Posterior cingulate gyrus (tissue), 11 donors: ENCODE measurements around the gene MAN2A1.
A peak's percentile ranks its signal among the peaks of the same experiment; 100 is the strongest.

Experiments
- DNase-seq, 10 donors: peaks; one replicate each; pipeline versions ENCODE4 v3.0.0 to v3.0.0-alpha.2; 2020 to 2021; ENCODE audit warnings: mixed read lengths in 3 of 10
- intact Hi-C: fragments of 100-400 bp; cut with DNase I; formaldehyde crosslinking; loops from one replicate; pipeline ENCODE4 v1.15.1; 2023

The MAN2A1 gene

DNA sequence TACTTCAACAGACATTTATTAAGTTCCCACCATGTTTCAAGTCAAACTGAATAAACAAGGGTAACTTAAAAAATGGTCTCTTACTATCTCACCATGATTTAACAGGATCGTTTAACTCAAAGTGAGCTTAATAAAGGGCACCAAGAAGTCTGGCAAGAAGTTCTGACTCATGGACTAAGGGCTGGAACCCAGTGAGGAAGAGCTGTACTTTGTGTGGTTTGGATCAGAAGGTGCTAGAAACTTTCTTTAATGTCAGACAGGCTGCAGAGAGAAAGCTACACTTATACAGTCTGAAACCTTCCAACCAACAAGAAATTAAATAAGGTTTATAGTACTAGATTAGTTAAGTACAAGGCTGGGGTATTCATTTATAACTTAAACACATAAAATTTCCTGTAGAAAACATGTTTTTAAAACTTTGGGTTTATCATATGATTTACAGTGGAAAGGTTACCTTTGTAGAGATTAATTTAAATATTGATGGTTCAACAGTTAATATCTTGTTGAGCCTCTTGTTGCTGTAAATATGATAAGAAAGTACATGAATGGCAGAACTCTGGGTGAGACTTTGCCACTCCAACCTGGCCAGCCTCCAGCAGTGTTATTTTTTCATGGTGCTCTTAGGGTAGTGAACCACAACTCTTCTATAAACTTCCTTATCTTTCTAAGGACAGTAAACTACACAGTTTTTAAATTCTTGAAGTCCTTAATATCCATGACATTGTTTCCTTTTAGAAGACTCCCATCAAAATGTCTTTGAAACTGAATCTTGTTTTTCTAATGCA is 162.8 kb downstream of the MAN2A1 start:
- intact Hi-C loops, result no loop called here
- no peak for DNase-seq

DNA sequence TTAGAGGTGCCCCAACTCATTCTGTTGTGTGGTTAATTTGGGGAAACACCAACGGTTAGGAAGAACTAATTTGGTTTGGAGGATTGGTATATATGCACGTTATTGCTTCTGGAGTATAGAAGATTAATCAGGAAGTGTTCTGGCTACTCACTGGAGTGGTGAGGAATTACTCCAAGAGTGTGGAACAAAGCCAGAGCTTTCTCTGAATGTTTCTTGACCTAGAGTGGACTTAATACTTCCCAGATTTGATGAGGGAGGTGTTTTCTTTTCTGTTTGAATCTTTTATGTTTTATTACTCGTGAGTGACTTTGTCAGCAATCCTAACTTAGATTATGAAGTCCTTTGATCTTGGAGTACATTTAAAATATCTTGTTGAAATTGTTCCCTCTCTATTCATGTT is 163.7 kb downstream of the MAN2A1 start:
- no peak for DNase-seq
- intact Hi-C loops, result no loop called here

DNA sequence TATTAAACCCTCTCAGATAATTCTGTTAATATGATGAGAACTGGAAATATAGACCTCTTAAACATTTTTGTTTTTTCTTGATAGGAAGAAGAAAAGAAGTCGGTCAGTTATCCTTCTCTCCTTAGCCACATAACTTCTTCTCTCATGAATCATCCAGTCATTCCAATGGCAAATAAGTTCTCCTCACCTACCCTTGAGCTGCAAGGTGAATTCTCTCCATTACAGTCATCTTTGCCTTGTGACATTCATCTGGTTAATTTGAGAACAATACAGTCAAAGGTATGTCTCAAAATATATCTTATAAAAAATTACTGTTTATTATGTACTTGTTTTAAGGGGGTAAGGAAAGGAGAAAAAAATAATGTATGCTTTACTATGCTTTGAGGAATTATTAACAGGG is 165.3 kb downstream of the MAN2A1 start:
- no peak for DNase-seq
- intact Hi-C loops, result no loop called here

DNA sequence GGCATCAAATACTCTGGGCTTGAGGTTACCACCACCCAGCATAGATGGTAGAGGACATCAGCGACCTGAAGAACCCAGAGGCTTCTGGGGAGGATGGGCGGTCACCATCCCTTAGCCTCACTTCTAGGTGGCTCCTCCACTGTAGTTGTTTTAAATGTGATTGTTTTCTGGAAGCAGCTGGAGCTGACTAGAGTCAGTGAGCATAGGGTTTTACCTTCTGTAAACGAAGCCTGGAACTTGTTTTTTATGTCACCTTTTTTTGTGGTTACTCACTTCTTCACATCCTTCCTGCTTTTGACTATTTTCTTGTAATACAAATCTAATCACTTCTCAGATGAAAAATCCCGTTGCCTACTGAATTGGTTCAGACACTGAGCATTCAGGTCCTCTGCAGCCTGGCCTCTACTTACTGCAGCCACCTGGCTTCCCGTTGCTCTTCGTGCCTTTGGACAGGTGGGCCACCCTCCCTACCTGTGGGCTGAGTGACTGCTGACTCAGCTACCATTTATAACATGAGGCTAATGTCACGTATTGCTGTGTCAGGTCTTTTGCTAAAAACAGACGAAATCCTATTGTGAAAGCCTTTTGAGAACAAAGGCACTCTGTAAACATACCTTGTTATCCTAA is 167.8 kb downstream of the MAN2A1 start:
- intact Hi-C loops, result no loop called here
- no peak for DNase-seq

DNA sequence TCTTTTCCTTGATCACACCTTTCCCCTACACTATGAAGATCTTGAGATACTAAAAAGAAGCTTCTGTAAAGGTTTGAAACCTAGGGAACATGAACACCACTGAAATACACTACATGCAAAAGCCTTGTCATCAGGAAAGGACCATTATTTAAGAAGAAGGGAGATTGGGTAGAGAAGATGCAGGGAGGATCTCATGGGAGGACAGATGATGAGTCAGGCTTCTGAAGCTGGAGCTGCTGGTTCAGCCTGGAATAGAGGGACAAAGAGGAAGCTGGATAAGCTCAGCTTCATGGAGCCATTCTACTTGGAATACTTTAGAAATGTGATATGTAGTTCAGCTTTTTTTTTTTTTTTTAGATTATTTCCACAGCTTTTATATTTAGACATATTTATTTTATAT is 169.8 kb downstream of the MAN2A1 start:
- DNase-seq, result no peak
- intact Hi-C loops, result no loop called here

DNA sequence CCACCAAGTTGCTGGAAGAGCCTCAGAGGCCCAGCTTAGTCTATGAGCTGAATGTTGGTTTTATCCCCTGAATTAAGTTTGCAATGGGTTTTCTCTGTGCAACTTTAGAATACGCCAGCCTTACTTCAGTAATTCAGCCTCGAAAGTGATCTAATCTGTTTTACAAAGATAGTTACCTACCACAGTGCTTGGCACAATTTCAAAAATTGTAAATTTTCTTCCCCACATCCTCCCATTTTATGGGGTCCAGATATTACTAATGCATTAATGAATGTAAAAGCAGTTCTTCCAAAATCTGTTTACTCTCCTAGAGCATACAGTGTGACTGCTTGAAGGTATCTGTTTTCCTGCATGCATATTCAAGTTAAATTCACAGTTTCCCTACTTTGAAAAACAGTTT is 172.6 kb downstream of the MAN2A1 start:
- DNase-seq, result no peak
- intact Hi-C loops, result no loop called here

DNA sequence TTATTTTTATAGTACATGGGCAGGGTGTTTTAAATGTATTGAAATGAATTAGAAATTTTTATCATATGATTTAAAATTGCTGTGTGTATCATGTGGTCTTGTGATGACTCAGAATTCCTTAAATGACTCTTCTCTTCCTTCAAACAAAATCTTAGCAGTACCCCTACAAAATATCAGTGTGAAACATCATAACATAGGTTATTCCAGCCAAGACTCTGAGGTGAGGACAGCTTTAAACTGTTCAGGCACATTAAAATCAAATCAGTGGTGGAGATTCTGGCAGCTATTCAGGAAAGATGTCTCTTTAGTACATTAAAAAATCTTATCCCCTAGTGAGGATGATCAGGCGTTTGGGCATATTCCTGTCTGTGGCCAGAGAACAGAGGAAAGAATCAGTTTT is 174.0 kb downstream of the MAN2A1 start:
- DNase-seq, result no peak
- intact Hi-C loops, result no loop called here

DNA sequence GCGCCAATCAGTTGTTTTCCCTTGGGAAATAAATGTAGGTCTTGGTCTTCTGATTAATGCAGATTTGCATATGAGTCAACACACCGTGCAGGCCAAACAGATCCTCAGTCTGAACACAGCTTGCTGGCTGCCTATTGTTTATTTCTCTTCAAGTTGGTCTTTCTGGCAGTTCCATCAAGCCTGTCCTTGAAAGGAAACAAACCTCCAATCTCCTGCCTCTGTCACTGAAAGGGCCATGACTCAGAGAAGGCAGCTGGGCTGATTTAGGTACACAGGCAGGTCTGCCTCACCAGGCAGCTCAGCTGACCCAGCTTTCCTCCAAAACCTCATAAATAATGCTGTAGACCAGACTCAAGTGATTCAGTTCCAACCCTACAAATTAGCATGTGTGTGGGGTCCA is 175.9 kb downstream of the MAN2A1 start:
- peak in 2 of 10 donors; percentile 38 to 83 for DNase-seq
- intact Hi-C loops, result no loop called here

DNA sequence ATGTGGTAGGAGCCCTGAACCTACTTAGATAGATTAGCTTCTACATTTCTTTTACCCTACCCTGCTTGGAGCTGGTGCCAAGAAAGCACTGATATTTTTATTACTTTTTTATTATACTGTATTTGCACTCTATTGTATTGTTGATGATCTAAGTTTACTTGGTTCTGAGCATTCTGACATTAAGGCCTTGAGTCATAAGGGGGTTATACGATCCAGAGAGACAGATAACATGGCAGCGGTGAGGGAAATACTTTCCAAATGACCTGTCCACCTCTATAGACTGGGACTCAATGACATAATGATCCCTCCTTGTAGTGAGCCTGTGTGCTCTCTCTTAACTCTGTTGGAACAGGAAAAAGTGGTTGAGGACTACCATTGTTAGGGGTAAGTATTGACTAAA is 176.3 kb downstream of the MAN2A1 start:
- intact Hi-C loops, result no loop called here

DNA sequence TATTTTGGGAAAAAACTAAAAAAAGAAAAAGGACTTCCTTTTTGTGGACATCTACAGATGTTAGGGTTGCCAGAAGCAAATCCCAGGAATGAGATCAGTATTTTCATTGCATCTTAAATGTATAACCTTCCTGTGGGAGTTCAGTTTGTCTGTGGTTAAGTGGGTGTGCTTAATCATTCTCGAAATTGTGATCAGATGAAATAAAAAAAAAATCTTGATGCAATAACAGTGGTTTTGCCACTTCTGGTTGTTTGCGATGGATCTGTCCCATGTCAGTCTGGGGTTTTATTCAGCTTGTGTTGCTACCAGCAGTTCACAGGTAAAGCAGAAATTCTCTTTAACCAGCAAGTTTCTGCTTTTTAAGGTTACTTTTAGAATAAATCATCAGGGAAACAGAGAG is 179.0 kb downstream of the MAN2A1 start:
- intact Hi-C loops, result no loop called here
- DNase-seq, result no peak

More for the DNA sequence above, 176.3 kb downstream of the MAN2A1 start:
- no peak for DNase-seq

DNA sequence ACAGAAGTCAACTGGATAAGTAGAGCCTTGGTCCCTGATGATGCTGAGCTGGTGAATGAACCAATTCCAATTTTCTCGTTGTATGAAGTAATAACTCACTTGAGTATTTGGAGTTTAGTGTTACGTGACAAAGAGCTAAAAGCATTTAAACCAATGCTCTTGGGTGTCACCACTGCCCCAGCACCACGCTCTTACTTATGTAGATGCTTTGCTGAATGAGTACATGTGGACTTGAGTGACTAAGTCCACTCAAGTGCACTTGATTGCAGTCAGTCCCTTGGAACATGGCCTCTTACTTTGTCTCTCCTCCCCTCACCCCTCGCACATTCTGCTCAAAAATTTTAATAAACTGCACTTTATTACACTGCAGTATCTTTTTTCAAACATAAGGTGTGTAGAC is 184.0 kb downstream of the MAN2A1 start:
- intact Hi-C loops, result no loop called here
- no peak for DNase-seq

DNA sequence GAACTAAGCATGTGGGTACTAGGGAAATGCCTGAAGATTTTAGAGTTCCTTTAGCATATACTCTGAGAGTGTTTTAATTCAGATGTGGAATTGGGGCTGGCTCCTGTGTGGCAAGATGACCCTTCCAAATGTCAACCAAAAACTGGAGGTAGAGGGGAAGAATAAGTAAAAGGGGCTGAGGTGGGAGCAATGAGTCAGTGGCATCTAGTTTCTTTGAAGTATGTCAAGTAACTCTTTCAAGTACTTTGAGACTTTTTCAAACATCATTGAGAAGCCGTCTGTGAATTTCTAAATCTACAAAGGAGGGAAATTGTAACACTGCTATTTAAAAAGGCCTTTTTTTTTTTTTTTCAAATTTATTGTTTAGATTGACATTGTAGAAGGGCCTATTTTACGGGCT is 184.4 kb downstream of the MAN2A1 start:
- no peak for DNase-seq
- intact Hi-C loops, result no loop called here

DNA sequence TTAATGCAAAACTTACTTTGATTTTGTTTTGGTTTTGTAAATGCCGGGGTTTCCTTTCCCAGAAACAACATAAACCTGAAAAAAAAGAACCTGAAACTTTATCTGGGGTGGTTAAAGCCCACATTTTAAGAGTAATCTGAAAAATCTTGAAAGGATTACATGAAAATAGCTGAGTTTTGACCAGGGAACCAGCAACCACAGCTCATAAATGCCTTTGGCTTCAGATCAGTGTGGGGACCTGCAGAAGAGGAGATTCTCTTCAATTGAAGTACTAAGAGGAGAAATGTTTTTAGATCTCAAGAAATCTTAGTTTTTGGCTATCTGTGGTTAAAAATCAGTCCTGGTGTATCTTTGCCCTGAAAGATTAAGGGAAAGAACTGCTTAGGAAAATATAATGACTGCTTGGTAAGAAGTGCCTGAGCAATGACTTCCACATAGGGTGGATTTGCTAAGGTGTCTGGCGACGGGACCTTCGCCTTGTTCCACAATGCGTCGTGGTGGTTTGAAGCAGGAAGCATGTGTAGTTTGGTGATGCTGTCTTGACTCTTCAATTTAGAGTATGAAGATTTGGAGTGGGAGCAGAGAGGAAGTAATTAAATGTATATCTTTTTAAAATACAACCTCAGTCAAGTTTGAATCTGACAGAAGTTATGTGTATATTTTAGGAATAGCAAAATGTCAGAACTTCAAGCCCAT is 186.5 kb downstream of the MAN2A1 start:
- no peak for DNase-seq
- intact Hi-C loops, result no loop called here

DNA sequence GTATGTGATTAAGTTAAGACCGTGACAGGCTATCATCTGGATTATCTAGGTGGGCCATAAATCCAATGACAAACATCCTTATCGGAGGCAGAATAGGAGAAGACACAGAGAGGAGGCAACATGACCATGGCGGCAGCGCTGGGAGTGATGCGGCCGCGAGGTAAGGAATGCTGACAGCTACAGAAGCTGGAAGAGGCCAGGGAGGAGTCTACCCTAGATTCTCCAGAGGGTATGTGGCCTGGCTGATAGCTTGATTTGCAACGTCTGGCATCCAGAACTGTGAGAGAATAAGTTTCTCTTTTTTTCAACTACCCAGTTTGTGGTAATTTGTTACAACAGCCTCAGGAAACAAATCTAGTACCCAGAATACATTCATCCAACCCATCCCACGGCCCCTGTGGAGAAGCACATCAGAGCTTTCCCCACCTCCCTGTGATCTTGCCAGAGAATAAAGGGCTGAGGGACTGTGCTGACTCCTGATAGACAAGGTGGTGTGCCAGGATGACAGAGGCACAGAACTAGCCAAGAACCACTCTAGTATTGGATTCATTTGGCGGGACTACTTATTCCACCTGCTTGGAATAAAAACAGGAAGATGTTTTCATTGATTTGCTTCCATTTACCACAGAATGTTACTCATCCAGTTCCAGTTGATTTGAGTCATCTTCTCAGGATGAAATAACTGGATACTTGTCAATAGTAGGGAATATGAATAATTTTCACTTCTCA is 187.4 kb downstream of the MAN2A1 start:
- DNase-seq, result no peak
- intact Hi-C loops, result no loop called here

DNA sequence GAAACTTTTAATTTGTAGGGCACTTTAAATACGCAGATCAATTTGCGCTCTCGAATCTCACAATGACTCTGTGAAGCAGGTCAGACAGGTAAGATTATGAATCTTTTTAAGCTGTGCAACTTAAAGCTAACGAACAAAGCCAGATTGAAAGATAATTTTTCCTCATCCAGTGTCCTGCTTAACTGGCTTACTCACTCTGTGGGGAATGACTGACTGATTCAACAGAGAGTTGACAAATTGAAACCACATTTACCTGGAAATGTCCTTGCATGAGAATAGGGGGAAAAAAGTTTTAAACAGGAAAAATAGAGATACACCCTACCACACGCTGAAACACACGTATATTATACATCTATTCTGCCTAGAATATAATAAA is 187.9 kb downstream of the MAN2A1 start:
- no peak for DNase-seq
- intact Hi-C loops, result no loop called here

DNA sequence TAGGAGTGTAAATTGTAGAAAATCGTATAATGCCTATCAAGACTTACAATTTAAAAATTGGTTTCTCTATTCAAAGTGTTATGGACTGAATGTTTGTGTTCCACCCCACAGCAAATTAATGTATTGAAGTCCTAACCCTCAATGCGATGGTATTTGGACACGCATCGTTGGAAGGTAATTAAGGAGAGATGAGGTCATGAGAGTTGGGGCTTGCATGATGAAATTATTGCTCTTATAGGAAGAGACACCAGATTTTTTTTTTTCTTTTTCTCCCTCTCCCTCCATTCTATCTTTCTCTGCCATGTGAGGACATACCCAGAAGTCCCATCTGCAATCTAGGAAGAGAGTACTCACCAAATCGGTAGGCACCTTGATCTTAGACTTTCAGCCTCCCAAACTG is 189.2 kb downstream of the MAN2A1 start:
- no peak for DNase-seq
- intact Hi-C loops, result no loop called here

DNA sequence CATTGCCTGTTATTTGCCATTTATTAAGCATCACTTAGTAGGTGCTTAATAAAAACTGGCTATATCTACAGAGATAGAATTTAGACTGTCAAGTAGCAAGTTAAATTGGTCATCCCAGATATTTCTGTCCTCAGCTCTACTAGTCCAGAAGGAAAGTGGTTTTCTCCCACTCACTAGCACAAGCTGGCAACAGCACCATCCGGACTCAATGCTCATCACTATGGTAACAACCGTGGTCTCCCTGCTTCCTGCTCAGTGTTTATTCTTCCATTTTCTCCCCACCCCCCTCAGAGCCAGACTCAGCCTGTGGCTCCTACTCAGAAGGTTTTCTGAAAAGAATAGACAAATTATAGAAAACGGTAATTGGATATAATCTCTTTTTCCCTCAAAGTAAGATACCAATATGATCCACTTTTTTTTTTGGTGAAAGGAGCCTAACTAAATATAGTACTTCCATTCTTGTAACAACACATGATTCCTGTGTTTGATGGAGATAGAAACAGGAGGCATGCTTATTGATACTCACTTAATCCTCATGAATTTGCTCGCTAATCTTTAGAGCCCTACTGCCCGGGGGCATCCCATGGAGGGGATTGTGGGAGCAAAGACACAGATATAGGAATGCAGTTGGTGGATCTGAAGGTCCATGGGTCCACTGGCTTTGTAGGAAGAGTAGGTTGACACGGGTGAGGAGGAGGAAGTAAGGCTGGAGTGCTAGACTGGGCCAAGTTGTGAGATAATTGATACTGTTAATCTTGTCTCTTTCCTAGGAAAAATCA is 191.4 kb downstream of the MAN2A1 start:
- intact Hi-C loops, result no loop called here
- DNase-seq, result peak in 6 of 10 donors; percentile 44 to 88 (median 68)

DNA sequence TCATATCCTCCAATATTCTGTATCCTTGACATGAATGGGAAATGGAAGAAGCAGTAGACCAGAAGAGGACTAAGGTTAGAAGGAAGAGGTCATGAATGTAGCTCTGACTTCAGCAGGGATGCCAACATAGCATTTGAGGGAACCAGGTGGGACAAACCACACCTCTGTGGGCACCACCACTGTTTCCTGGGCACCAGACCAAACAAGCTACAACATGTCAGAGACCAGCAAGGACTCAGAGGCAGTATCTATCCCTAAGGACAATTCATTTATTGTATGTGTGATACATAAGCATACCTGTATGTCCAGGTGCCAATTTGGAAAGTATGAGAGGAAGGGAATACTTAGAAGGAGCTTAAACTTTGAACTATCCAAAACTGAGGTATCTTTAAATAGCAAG is 192.8 kb downstream of the MAN2A1 start:
- intact Hi-C loops, result no loop called here
- no peak for DNase-seq

DNA sequence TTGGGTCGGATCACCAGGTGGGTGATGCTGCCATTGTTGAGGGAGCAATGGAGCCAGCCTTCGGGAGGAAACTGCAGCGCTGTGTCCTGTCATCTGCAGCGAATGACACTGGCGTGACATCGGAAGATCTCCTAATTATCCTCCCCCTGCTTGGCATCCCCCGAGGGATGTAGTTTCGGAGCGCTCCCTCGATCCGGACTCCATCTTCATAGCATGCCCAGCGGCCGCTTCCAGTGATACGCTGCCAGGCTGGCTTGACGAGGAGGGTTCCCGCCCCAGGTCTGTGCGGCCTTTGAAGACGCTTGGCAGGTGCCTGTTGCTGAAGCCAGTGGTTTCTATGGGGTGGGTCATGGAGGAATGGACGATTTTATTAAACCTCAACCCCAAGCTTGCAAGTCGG is 194.9 kb downstream of the MAN2A1 start:
- DNase-seq, result peak in 1 of 10 donors; percentile 77
- intact Hi-C loops, result no loop called here

DNA sequence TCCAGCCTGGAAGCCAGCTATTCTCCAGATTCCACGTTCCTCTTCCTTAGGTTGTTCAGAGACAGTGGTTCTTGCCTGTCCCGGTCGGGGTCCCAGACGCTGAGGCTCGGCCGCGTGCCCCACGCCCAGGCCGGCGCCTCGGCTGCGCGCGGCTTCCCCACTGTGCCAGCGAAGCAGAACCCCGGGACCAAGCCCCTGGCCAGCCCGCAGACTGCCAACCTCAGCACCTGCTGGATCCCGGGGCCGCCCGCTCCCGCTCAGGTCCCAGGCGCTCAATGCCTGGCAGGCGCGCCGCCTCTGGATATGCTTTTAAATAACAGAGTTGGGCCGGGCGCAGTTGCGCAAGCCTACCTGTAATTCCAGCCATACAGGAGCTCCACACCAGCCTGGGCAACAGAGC is 195.5 kb downstream of the MAN2A1 start:
- intact Hi-C loops, result no loop called here
- DNase-seq, result peak in 2 of 10 donors; percentile 64 to 83
